ENCODE data around the gene CUL4A.

CUL4A gene

DNA sequence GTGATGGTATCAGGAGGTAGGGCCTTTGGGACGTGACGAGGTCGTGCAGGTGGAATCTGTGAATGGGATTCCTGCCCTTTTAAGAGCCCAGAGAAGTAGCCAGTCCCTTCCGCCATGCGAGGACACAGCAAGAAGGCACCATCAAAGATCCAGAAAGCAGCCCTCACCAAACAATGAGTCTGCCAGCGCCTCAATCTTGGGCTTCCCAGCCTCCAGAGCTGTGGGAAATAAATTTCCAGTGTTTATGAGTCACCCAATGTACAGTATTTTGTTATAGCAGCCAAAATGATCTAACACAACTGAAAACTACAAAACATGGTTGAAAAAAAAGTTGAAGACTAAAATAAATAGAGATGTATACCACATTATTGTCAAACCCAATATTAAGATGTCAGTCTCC, 70.7 kb downstream of the CUL4A start:
- H3K4me1 ChIP-seq (ENCODE audit: insufficient read depth, low read length, poor library complexity, severe bottlenecking) = no peaks in the 10 kb centered on the region
- no peaks in the 10 kb centered on the region for H3F3A ChIP-seq (ENCODE audit: low read depth)
- no peaks in the 10 kb centered on the region for H3K9me2 ChIP-seq (replicated peaks; ENCODE audit: low read depth, low read length)
- H2AFZ ChIP-seq (ENCODE audit: low read length) = no peak overlapping the region
- H3K9me3 ChIP-seq (ENCODE audit: insufficient read depth, low read depth, low read length) = no peaks in the 10 kb centered on the region
- no peak overlapping the region for H3K9ac ChIP-seq (ENCODE audit: low read depth, low read length, poor library complexity, severe bottlenecking)
- no peaks in the 10 kb centered on the region for H3K27me3 ChIP-seq (ENCODE audit: insufficient read depth, low read length, poor library complexity, severe bottlenecking)
- H4K20me1 ChIP-seq (ENCODE audit: insufficient read depth, low read length, poor library complexity, severe bottlenecking) = no peaks in the 10 kb centered on the region
- H3K4me2 ChIP-seq (ENCODE audit: low read depth, low read length, poor library complexity, severe bottlenecking) = no peak overlapping the region
- no peak overlapping the region for H3K4me3 ChIP-seq (ENCODE audit: low read length, poor library complexity, severe bottlenecking)
- no peaks in the 10 kb centered on the region for H3K36me3 ChIP-seq (ENCODE audit: insufficient read depth, low read length)
- no peak for TF ChIP-seq EZH2phosphoT487 (IDR thresholded peaks at IDR 0.05; ENCODE audit: borderline replicate concordance)
- TF ChIP-seq, protein P1, sequence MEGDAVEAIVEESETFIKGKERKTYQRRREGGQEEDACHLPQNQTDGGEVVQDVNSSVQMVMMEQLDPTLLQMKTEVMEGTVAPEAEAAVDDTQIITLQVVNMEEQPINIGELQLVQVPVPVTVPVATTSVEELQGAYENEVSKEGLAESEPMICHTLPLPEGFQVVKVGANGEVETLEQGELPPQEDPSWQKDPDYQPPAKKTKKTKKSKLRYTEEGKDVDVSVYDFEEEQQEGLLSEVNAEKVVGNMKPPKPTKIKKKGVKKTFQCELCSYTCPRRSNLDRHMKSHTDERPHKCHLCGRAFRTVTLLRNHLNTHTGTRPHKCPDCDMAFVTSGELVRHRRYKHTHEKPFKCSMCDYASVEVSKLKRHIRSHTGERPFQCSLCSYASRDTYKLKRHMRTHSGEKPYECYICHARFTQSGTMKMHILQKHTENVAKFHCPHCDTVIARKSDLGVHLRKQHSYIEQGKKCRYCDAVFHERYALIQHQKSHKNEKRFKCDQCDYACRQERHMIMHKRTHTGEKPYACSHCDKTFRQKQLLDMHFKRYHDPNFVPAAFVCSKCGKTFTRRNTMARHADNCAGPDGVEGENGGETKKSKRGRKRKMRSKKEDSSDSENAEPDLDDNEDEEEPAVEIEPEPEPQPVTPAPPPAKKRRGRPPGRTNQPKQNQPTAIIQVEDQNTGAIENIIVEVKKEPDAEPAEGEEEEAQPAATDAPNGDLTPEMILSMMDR (conservative IDR thresholded peaks at IDR 0.05; ENCODE audit: low read length) = no peak
- H3K79me2 ChIP-seq (ENCODE audit: insufficient read depth, low read length) = no peaks in the 10 kb centered on the region

DNA sequence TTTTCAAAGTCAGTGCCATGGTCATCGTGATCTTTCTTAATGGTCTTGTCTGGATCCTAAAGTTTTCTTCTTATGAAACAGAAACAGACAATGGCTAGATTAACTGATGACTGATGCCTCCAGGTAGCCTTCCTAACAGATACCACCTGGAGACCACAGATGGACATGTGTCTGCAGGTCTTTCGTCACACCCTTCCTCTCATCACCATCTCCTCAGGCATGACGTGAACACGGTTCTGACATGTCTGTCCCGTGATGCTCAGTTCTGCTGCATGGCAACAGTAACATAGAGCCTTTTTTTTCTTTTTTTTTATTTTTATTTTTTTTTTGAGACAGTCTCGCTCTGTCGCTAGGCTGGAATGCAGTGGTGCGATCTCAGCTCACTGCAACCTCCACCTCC, 74.5 kb downstream of the CUL4A start:
- Histone ChIP-seq H3K9me3 (ENCODE audit: insufficient read depth, low read depth, low read length) (no peaks in the 10 kb centered on the region), H3K4me1 (ENCODE audit: insufficient read depth, low read length, poor library complexity, severe bottlenecking) (no peaks in the 10 kb centered on the region), H2AFZ (ENCODE audit: low read length) (no peak overlapping the region), H4K20me1 (ENCODE audit: insufficient read depth, low read length, poor library complexity, severe bottlenecking) (no peaks in the 10 kb centered on the region), H3K9ac (ENCODE audit: low read depth, low read length, poor library complexity, severe bottlenecking) (no peak overlapping the region), H3F3A (ENCODE audit: low read depth) (no peaks in the 10 kb centered on the region), H3K9me2 (replicated peaks; ENCODE audit: low read depth, low read length) (no peaks in the 10 kb centered on the region), H3K4me2 (ENCODE audit: low read depth, low read length, poor library complexity, severe bottlenecking) (no peak overlapping the region), H3K36me3 (ENCODE audit: insufficient read depth, low read length) (no peaks in the 10 kb centered on the region), H3K79me2 (ENCODE audit: insufficient read depth, low read length) (no peaks in the 10 kb centered on the region), H3K4me3 (ENCODE audit: low read length, poor library complexity, severe bottlenecking) (no peak overlapping the region), H3K27me3 (ENCODE audit: insufficient read depth, low read length, poor library complexity, severe bottlenecking) (no peaks in the 10 kb centered on the region)
- no peak for TF ChIP-seq EZH2phosphoT487 (IDR thresholded peaks at IDR 0.05; ENCODE audit: borderline replicate concordance)
- TF ChIP-seq, protein P1 (conservative IDR thresholded peaks at IDR 0.05; ENCODE audit: low read length) = no peak

DNA sequence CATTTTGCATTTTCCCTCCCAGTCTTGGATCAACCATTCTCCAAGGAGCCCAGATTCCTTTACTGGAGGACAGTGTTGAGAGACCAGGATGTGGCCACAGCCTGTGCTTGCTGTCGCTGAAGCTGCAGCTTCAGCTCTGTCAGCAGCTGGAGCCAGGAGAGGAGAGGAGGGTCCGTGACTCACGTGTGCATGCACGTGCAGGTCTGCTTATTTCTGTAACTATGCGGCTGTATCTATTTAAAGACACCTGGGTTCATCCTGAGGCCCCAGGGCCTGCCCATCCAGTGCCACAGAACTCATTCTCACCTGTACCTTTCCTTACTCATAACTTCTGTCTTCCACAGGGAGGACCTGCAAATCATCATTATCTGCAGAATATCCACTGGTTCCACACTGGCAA, 79.5 kb downstream of the CUL4A start:
- no peak overlapping the region for H2AFZ ChIP-seq (ENCODE audit: low read length)
- TF ChIP-seq, protein P1 (conservative IDR thresholded peaks at IDR 0.05; ENCODE audit: low read length) = no peak
- no peak for TF ChIP-seq EZH2phosphoT487 (IDR thresholded peaks at IDR 0.05; ENCODE audit: borderline replicate concordance)
- no peaks in the 10 kb centered on the region for H3F3A ChIP-seq (ENCODE audit: low read depth)
- no peaks in the 10 kb centered on the region for H3K79me2 ChIP-seq (ENCODE audit: insufficient read depth, low read length)
- no peaks in the 10 kb centered on the region for H3K9me2 ChIP-seq (replicated peaks; ENCODE audit: low read depth, low read length)
- H3K4me1 ChIP-seq (ENCODE audit: insufficient read depth, low read length, poor library complexity, severe bottlenecking) = no peaks in the 10 kb centered on the region
- H3K4me3 ChIP-seq (ENCODE audit: low read length, poor library complexity, severe bottlenecking) = no peak overlapping the region
- no peak overlapping the region for H3K4me2 ChIP-seq (ENCODE audit: low read depth, low read length, poor library complexity, severe bottlenecking)
- H3K9ac ChIP-seq (ENCODE audit: low read depth, low read length, poor library complexity, severe bottlenecking) = no peak overlapping the region
- H3K9me3 ChIP-seq (ENCODE audit: insufficient read depth, low read depth, low read length) = no peaks in the 10 kb centered on the region
- H4K20me1 ChIP-seq (ENCODE audit: insufficient read depth, low read length, poor library complexity, severe bottlenecking) = no peaks in the 10 kb centered on the region
- no peaks in the 10 kb centered on the region for H3K36me3 ChIP-seq (ENCODE audit: insufficient read depth, low read length)
- H3K27me3 ChIP-seq (ENCODE audit: insufficient read depth, low read length, poor library complexity, severe bottlenecking) = no peaks in the 10 kb centered on the region
